HepG2 (cell line): ENCODE measurements around the gene LRRC4C.

ENCODE experiments used
- BRCA1 ChIP-seq: sonication (generic); formaldehyde crosslinking; IDR thresholded peaks from 2 replicates; pipeline ENCODE4 v1.4.0; 2020; ENCODE audit warnings: missing genetic modification reagents
- NFIC ChIP-seq: IDR thresholded peaks from 2 replicates; pipeline ENCODE4 v1.6.1; 2012; ENCODE audit warnings: mild to moderate bottlenecking, low read length, inconsistent platforms
- REST ChIP-seq, 2 experiments: IDR thresholded peaks; 2 replicates each; pipeline ENCODE4 v1.6.1; 2011 to 2012; ENCODE audit warnings: low read length in 2 of 2, borderline replicate concordance in 1 of 2, low read depth in 1 of 2, mild to moderate bottlenecking in 1 of 2, moderate library complexity in 1 of 2
- SMARCE1 ChIP-seq: fragments of 450-650 bp; IDR thresholded peaks from 2 replicates; pipeline ENCODE4 v1.6.1; 2017; ENCODE audit warnings: borderline replicate concordance
- SP1 ChIP-seq, 2 experiments: fragments of 450-650 bp in 1 of 2; sonication (generic) in 1 of 2; formaldehyde crosslinking in 1 of 2; IDR thresholded peaks; 2 replicates each; pipeline versions ENCODE4 v1.4.0 to v1.6.1; 2016 to 2020; ENCODE audit warnings: missing genetic modification reagents in 1 of 2
- TBL1XR1 ChIP-seq: fragments of 150-350 bp; IDR thresholded peaks from 2 replicates; pipeline ENCODE4 v1.6.1; 2014; ENCODE audit warnings: borderline replicate concordance, low read length; ENCODE audit not compliant: partially characterized antibody

- TF ChIP-seq REST (IDR thresholded peaks at IDR 0.05; ENCODE audit: borderline replicate concordance in 1 of 2, low read depth in 1 of 2, low read length in 2 of 2) (no peak), TBL1XR1 (no peak), SP1 (IDR thresholded peaks at IDR 0.05) (no peak), SP1 (CRISPR knock-in tag; IDR thresholded peaks at IDR 0.05) (no peak), BRCA1 (no peak), SMARCE1 (no peak), NFIC (no peak)
These were observed 1166.5 kb downstream of the LRRC4C start for GRCh38 chr11:40292721-40293508.
